ENCODE data around the gene ACVR1B.

The ACVR1B gene

GRCh38 chr12:52003591-52003990 is 52.1 kb downstream of the ACVR1B start:
- Histone ChIP-seq H3K36me3 (ENCODE audit: control insufficient read depth, insufficient read depth, low read length) (no peaks in the 10 kb centered on the region), H3K27me3 (ENCODE audit: control insufficient read depth, insufficient read depth, low read length, poor library complexity, severe bottlenecking) (peaks cover 38% of the 10 kb centered on the region), H3K27ac (ENCODE audit: insufficient read depth, low read depth, low read length, poor library complexity, severe bottlenecking) (no peak overlapping the region), H3K4me3 (ENCODE audit: insufficient read depth, low read depth, low read length) (no peak overlapping the region), H3K4me1 (ENCODE audit: control insufficient read depth, insufficient read depth, low read length) (peaks cover 4% of the 10 kb centered on the region), H3K9me3 (ENCODE audit: control insufficient read depth, low read length) (no peaks in the 10 kb centered on the region)
- 81 to 86% methylated on average over 6 of the region's 6 CpGs for WGBS, 2 experiments

- no peaks in the 10 kb centered on the region for H3K9me3 ChIP-seq (ENCODE audit: control insufficient read depth, low read length)
- no peaks in the 10 kb centered on the region for H3K36me3 ChIP-seq (ENCODE audit: control insufficient read depth, insufficient read depth, low read length)
- 59 to 64% methylated on average over 5 of the region's 5 CpGs for WGBS, 2 experiments
- H3K27ac ChIP-seq (ENCODE audit: insufficient read depth, low read depth, low read length, poor library complexity, severe bottlenecking), result no peak overlapping the region
- peaks cover 43% of the 10 kb centered on the region for H3K27me3 ChIP-seq (ENCODE audit: control insufficient read depth, insufficient read depth, low read length, poor library complexity, severe bottlenecking)
- no peak overlapping the region for H3K4me3 ChIP-seq (ENCODE audit: insufficient read depth, low read depth, low read length)
- peaks cover 6% of the 10 kb centered on the region for H3K4me1 ChIP-seq (ENCODE audit: control insufficient read depth, insufficient read depth, low read length)
Measured at GRCh38 chr12:52004042-52004648, 52.6 kb downstream of the ACVR1B start.

- peaks cover 44% of the 10 kb centered on the region for H3K27me3 ChIP-seq (ENCODE audit: control insufficient read depth, insufficient read depth, low read length, poor library complexity, severe bottlenecking)
- no peak overlapping the region for H3K4me3 ChIP-seq (ENCODE audit: insufficient read depth, low read depth, low read length)
- no peaks in the 10 kb centered on the region for H3K9me3 ChIP-seq (ENCODE audit: control insufficient read depth, low read length)
- H3K4me1 ChIP-seq (ENCODE audit: control insufficient read depth, insufficient read depth, low read length), result peaks cover 15% of the 10 kb centered on the region
- 85 to 88% methylated on average over 9 to 10 of the region's 10 CpGs for WGBS, 2 experiments
- H3K27ac ChIP-seq (ENCODE audit: insufficient read depth, low read depth, low read length, poor library complexity, severe bottlenecking), result no peak overlapping the region
- H3K36me3 ChIP-seq (ENCODE audit: control insufficient read depth, insufficient read depth, low read length), result no peaks in the 10 kb centered on the region
Measured at GRCh38 chr12:52005218-52005902, 53.9 kb downstream of the ACVR1B start.

- no peak overlapping the region for H3K27ac ChIP-seq (ENCODE audit: insufficient read depth, low read depth, low read length, poor library complexity, severe bottlenecking)
- H3K36me3 ChIP-seq (ENCODE audit: control insufficient read depth, insufficient read depth, low read length), result peaks cover under 1% of the 10 kb centered on the region
- no peaks in the 10 kb centered on the region for H3K9me3 ChIP-seq (ENCODE audit: control insufficient read depth, low read length)
- H3K27me3 ChIP-seq (ENCODE audit: control insufficient read depth, insufficient read depth, low read length, poor library complexity, severe bottlenecking), result peaks cover 44% of the 10 kb centered on the region
- peak overlapping the region; percentile 46 for H3K4me3 ChIP-seq (ENCODE audit: insufficient read depth, low read depth, low read length)
- WGBS, 2 experiments, result 12% methylated on average over 28 of the region's 28 CpGs
- H3K4me1 ChIP-seq (ENCODE audit: control insufficient read depth, insufficient read depth, low read length), result peaks cover 22% of the 10 kb centered on the region
Measured at GRCh38 chr12:52005903-52006703, 54.6 kb downstream of the ACVR1B start.

- Histone ChIP-seq H3K27ac (ENCODE audit: insufficient read depth, low read depth, low read length, poor library complexity, severe bottlenecking) (no peak within 1 kb of the TSS), H3K4me3 (ENCODE audit: insufficient read depth, low read depth, low read length) (peak within 1 kb of the TSS; percentile 46), H3K9me3 (ENCODE audit: control insufficient read depth, low read length) (no peaks in the 10 kb centered on the region), H3K36me3 (ENCODE audit: control insufficient read depth, insufficient read depth, low read length) (peaks cover 5% of the 10 kb centered on the region), H3K27me3 (ENCODE audit: control insufficient read depth, insufficient read depth, low read length, poor library complexity, severe bottlenecking) (peaks cover 44% of the 10 kb centered on the region), H3K4me1 (ENCODE audit: control insufficient read depth, insufficient read depth, low read length) (peaks cover 24% of the 10 kb centered on the region)
- 0 to 1% methylated on average over 60 of the region's 60 CpGs for WGBS, 2 experiments
Measured at GRCh38 chr12:52006726-52007157, 55.2 kb downstream of the ACVR1B start, which contains the start of gene TAMALIN. Gene TAMALIN (plus strand): TSS chr12:52006946. CDS start chr12:52007020, 74 bp downstream.

GRCh38 chr12:52007158-52007921 is 55.8 kb downstream of the ACVR1B start:
- WGBS, 2 experiments, result 5% methylated on average over 72 of the region's 72 CpGs
- peaks cover 5% of the 10 kb centered on the region for H3K36me3 ChIP-seq (ENCODE audit: control insufficient read depth, insufficient read depth, low read length)
- H3K27me3 ChIP-seq (ENCODE audit: control insufficient read depth, insufficient read depth, low read length, poor library complexity, severe bottlenecking), result peaks cover 44% of the 10 kb centered on the region
- H3K4me3 ChIP-seq (ENCODE audit: insufficient read depth, low read depth, low read length), result peak overlapping the region; percentile 46
- peaks cover 24% of the 10 kb centered on the region for H3K4me1 ChIP-seq (ENCODE audit: control insufficient read depth, insufficient read depth, low read length)
- no peaks in the 10 kb centered on the region for H3K9me3 ChIP-seq (ENCODE audit: control insufficient read depth, low read length)
- no peak overlapping the region for H3K27ac ChIP-seq (ENCODE audit: insufficient read depth, low read depth, low read length, poor library complexity, severe bottlenecking)

GRCh38 chr12:52007982-52008510 is 56.5 kb downstream of the ACVR1B start:
- 67 to 83% methylated on average over 5 of the region's 5 CpGs for WGBS, 2 experiments
- Histone ChIP-seq H3K4me1 (ENCODE audit: control insufficient read depth, insufficient read depth, low read length) (peaks cover 22% of the 10 kb centered on the region), H3K27ac (ENCODE audit: insufficient read depth, low read depth, low read length, poor library complexity, severe bottlenecking) (no peak overlapping the region), H3K9me3 (ENCODE audit: control insufficient read depth, low read length) (no peaks in the 10 kb centered on the region), H3K27me3 (ENCODE audit: control insufficient read depth, insufficient read depth, low read length, poor library complexity, severe bottlenecking) (peaks cover 44% of the 10 kb centered on the region), H3K36me3 (ENCODE audit: control insufficient read depth, insufficient read depth, low read length) (peaks cover 5% of the 10 kb centered on the region), H3K4me3 (ENCODE audit: insufficient read depth, low read depth, low read length) (peak overlapping the region; percentile 46)

- Histone ChIP-seq H3K27me3 (ENCODE audit: control insufficient read depth, insufficient read depth, low read length, poor library complexity, severe bottlenecking) (peaks cover 50% of the 10 kb centered on the region), H3K9me3 (ENCODE audit: control insufficient read depth, low read length) (no peaks in the 10 kb centered on the region), H3K27ac (ENCODE audit: insufficient read depth, low read depth, low read length, poor library complexity, severe bottlenecking) (peak overlapping the region; percentile 20), H3K4me1 (ENCODE audit: control insufficient read depth, insufficient read depth, low read length) (peaks cover 20% of the 10 kb centered on the region), H3K4me3 (ENCODE audit: insufficient read depth, low read depth, low read length) (no peak overlapping the region), H3K36me3 (ENCODE audit: control insufficient read depth, insufficient read depth, low read length) (peaks cover 5% of the 10 kb centered on the region)
- WGBS, 2 experiments, result 81% methylated on average over 10 of the region's 10 CpGs
Measured at GRCh38 chr12:52009081-52009751, 57.7 kb downstream of the ACVR1B start.

- Histone ChIP-seq H3K36me3 (ENCODE audit: control insufficient read depth, insufficient read depth, low read length) (peaks cover 5% of the 10 kb centered on the region), H3K9me3 (ENCODE audit: control insufficient read depth, low read length) (no peaks in the 10 kb centered on the region), H3K4me1 (ENCODE audit: control insufficient read depth, insufficient read depth, low read length) (peaks cover 20% of the 10 kb centered on the region), H3K27ac (ENCODE audit: insufficient read depth, low read depth, low read length, poor library complexity, severe bottlenecking) (peak overlapping the region; percentile 82), H3K27me3 (ENCODE audit: control insufficient read depth, insufficient read depth, low read length, poor library complexity, severe bottlenecking) (peaks cover 55% of the 10 kb centered on the region), H3K4me3 (ENCODE audit: insufficient read depth, low read depth, low read length) (no peak overlapping the region)
- 5 to 6% methylated on average over 11 of the region's 11 CpGs for WGBS, 2 experiments
Measured at GRCh38 chr12:52010152-52010622, 58.7 kb downstream of the ACVR1B start.
